ENCODE data around the gene ACR. TPM values are rescaled to one million over a fixed set of nuclear protein-coding genes. Genes with fewer than 3 reads are reported as not detected.
"Not testable (repeated sequence)": the region's sequence is repeated elsewhere in the genome, so short reads cannot be mapped to it uniquely, and the experiment has no call there.

The ACR gene
- total RNA-seq, 2 experiments from 2014 or later = not detected

DNA sequence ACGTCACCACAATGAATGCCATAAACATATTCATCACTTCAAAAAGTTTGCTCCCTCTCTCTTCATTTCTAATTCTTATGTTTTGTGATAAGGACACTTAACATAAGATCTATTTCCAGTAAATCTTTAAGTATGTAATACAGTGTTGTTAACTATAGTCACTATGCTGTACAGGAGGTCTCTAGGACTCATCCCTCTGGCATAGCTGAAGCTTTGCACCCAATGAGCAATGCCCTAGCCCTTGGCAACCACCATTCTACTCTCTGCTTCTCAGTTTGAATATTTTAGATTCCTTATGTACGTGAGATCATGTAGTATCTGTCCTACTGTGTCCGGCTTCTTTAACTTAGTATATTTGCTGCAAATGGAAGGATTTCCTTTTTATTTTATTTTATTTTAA lies 26.3 kb downstream of the ACR start:
- POLR2A ChIA-PET; DNase-seq; H3K4me1 Mint-ChIP-seq; ATAC-seq (ENCODE audit: low read depth); H3K4me3 Mint-ChIP-seq; H3K9me3 Mint-ChIP-seq; H3K36me3 Mint-ChIP-seq; H3K27me3 Mint-ChIP-seq; H3K27ac Mint-ChIP-seq: not testable (repeated sequence)

DNA sequence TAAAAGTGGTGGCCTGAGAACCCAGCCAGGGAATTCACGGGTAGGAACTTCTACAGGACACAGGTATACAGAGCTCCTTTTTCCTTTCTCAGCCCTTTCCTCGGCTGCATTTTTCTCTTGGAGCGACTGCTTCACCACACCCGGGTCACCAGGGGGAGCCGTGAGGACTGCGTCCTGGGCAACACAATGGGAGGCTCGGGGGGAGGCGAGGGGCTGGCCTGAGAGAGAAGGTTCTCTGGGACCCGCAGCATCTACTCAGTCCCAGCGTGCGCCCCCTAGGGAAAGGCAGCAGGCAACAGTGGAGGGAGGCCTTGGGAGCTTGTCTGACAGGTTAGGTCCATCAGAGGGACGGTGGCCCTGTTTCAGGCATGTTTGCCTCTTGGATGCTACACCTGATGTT lies 37.1 kb downstream of the ACR start:
- H3K27ac Mint-ChIP-seq; H3K36me3 Mint-ChIP-seq; H3K27me3 Mint-ChIP-seq; H3K9me3 Mint-ChIP-seq; ATAC-seq (ENCODE audit: low read depth); H3K4me3 Mint-ChIP-seq; H3K4me1 Mint-ChIP-seq; POLR2A ChIA-PET: not testable (repeated sequence)
- DNase-seq = peak; percentile 34

DNA sequence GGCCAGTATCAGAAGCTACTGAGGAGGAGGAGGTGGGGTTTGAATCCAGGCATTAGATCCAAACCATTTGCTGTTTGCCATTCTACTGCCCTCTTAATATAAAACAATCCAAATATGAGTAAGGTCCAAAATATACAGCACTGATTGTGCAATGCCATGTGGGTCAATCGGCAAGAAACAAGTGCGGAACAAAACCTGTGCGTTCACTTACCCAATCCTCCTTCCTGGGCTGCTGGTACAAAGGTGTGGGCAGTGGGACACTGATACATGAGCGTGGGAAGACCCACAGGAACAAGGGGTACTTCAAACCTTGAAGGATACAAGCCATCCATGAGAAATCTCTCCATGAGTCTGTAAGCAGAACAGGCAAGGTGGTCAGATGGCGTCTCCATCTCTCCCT lies 39.6 kb downstream of the ACR start:
- DNase-seq; POLR2A ChIA-PET; ATAC-seq (ENCODE audit: low read depth); H3K27ac Mint-ChIP-seq; H3K9me3 Mint-ChIP-seq; H3K36me3 Mint-ChIP-seq; H3K4me1 Mint-ChIP-seq; H3K27me3 Mint-ChIP-seq; H3K4me3 Mint-ChIP-seq: not testable (repeated sequence)

DNA sequence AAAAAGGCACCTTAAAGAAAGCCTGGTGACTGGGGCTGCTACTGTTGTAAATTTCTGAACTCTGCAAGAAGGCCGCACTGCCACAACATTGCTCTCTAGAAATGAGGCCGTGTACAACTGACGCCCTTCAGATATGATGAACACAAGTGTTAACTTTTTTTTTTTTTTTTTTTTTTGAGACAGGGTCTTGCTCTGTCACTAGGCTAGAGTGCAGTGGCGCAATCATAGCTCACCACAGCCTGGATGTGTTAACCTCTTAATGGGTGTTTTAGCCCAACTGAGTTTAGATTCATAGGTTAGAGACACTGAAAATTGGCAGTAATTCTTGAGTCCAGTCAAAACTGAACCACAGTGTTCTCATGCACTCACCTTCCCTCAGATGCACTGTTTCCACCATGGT lies 42.2 kb downstream of the ACR start:
- not testable (repeated sequence) for H3K4me3 Mint-ChIP-seq; H3K27me3 Mint-ChIP-seq; H3K36me3 Mint-ChIP-seq; H3K9me3 Mint-ChIP-seq; H3K27ac Mint-ChIP-seq; H3K4me1 Mint-ChIP-seq; ATAC-seq (ENCODE audit: low read depth); DNase-seq
- POLR2A ChIA-PET = interaction anchor here (0.7 kb wide), 1 partner anchor 1124 kb away, joined by 3 read pairs; no protein-coding TSS in a partner anchor

DNA sequence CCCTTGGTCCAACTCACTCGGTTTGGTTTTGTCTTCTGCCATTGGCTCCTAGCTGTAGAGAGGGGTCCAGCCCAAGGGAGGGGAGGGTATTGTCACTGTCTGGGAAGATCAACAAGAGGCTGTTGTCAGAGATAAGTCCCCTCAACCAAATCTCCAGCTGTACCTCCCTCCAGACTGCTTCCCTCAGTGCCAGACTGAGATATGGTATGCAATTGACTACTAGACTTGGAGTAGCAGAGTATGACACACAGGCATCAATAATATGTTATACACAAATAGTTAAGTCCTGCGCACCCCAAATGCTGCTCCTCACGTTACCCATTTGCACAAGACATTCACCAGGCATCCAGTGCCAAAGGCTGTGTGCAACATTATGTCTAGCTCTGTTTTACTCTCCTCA lies 44.2 kb downstream of the ACR start:
- ATAC-seq (ENCODE audit: low read depth); POLR2A ChIA-PET; H3K4me1 Mint-ChIP-seq; H3K27me3 Mint-ChIP-seq; H3K9me3 Mint-ChIP-seq; H3K27ac Mint-ChIP-seq; H3K36me3 Mint-ChIP-seq; DNase-seq: not testable (repeated sequence)
- peak overlapping the region; percentile 40 for H3K4me3 Mint-ChIP-seq

DNA sequence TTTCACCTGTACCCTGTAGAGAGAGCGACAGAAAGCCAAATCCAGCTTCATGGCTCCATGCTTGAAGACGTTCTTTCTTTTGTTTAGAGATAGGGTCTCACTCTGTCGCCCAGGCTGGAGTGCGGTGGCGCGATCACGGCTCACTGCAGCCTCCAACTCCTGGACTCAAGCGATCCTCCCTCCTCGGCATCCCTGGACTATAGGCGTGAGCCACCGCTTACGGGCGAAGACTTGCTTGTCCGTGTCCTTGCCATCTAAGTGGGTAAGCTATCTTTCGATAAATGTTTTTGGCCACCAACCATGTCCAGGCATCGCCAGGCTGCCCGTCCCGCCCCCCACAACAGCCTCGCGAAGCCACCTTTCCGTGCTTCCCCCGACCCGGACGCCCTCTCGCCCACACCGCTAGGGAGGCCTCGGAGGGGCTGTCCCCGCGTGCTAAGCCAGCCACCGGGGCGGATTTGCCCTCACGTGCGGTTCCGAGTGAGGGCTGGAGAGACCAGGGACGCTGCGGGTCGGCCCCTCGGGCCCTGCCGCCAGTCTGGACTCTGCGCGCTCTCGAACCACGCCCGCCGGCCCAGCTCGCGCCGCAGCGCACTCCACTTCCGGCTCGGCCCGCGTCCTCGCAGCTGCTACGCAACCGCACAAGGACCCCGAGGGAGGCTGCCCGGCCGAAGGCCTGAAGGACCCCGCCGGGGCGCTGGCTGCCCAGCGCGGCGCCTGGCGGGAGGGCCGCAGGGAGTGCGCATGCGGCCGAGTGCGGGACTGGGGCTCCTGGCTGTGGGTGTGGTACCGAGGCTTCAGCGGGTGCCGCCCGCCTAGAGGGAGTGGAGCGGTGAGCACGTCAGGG lies 45.3 kb downstream of the ACR start, which contains the start of gene RABL2B:
RABL2B (minus strand) TSS at position 604 of the 847 bp plus-strand sequence. CDS start 1,342 bp downstream, outside the sequence.
- H3K27ac Mint-ChIP-seq = peak within 1 kb of the TSS; percentile 71
- POLR2A ChIA-PET, H3K27me3 Mint-ChIP-seq, H3K36me3 Mint-ChIP-seq, H3K4me1 Mint-ChIP-seq, H3K9me3 Mint-ChIP-seq: not testable (repeated sequence)
- DNase-seq = peak; percentile 95
- peak within 1 kb of the TSS; percentile 91 for H3K4me3 Mint-ChIP-seq
- ATAC-seq (ENCODE audit: low read depth) = peak; percentile 96

DNA sequence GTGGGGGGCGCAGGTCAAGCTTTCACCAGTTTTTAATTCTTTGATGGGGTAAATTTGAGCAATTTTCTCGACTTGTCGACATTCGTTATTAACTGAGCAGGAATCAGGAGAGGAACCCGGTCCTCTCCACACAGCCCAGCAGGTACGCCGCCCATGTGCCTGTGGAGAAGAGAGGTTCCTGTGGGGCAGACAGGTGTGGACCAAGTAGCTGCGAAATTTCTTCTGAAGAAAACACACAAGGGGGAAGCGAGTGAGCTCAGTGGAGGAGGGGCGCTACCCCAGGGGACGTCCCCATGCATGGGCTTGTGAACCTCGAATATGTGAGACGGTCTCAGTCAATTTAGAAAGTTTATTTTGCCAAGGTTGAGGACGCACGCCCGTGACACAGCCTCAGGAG lies 45.9 kb downstream of the ACR start:
- DNase-seq (peak; percentile 50), ATAC-seq (ENCODE audit: low read depth) (peak; percentile 36)
- H3K27me3 Mint-ChIP-seq, H3K9me3 Mint-ChIP-seq, POLR2A ChIA-PET, H3K4me1 Mint-ChIP-seq, H3K36me3 Mint-ChIP-seq: not testable (repeated sequence)
- Mint-ChIP-seq H3K4me3 (peak overlapping the region; percentile 91), H3K27ac (peak overlapping the region; percentile 71)

DNA sequence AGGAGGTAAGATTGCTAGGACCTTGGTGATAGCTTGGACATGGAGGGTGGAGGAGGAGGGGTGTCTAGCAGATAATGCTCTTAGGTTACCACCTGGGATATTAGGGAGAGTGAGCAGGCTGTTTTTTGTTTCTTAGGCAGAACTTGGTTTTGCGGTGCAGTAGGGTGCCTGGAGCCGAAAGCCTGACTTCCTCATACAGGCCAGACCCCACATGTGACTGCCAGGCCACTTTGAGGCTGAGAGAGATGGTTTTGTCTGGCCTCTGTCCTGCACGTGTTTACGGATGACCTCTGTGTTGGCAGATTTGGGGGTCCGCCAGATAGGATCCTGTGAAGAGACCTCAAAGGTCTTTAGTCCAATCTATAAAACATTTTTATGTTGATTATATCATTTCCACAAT lies 47.3 kb downstream of the ACR start:
- H3K27me3 Mint-ChIP-seq; POLR2A ChIA-PET; H3K9me3 Mint-ChIP-seq; H3K4me1 Mint-ChIP-seq; H3K36me3 Mint-ChIP-seq; H3K4me3 Mint-ChIP-seq; H3K27ac Mint-ChIP-seq; ATAC-seq (ENCODE audit: low read depth); DNase-seq: not testable (repeated sequence)

DNA sequence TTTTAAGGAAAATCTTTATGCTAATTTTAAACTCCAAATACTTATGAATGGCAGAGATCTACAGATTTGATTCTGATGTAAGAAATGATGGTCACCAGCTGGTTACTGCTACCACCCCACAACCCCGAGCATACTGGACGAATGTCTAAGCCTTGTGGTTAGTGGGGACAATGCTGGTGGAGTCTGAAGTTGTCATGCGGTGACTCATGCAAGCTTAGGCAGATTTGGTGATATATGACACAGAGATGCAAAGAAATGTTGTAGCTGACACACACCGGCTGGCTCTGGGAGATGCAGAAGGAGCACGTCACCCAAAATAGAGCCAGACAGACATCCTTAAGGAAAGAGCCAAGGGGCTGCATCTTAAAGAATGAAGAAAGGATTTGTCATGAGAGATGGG lies 48.9 kb downstream of the ACR start:
- H3K4me1 Mint-ChIP-seq; H3K27ac Mint-ChIP-seq; H3K9me3 Mint-ChIP-seq; ATAC-seq (ENCODE audit: low read depth); DNase-seq; H3K4me3 Mint-ChIP-seq; H3K27me3 Mint-ChIP-seq; POLR2A ChIA-PET; H3K36me3 Mint-ChIP-seq: not testable (repeated sequence)

Other genes with a start within 250 kb of the ACR start
- gene LMF2, start 230.5 kb upstream of the ACR start, total RNA-seq = 100 to 1,000 TPM; 128 to 141 TPM
- 100 to 1,000 TPM; 126 TPM for gene NCAPH2, start 230.0 kb upstream of the ACR start, total RNA-seq
- gene SCO2, start 212.6 kb upstream of the ACR start, total RNA-seq = 10 to 100 TPM in 1 of 2 experiments, 1 to 10 TPM in 1; 8.1 to 12.8 TPM
- gene TYMP, start 208.2 kb upstream of the ACR start, total RNA-seq = 10 to 100 TPM; 86.3 to 94.5 TPM
- 10 to 100 TPM; 18.8 to 21.9 TPM for gene KLHDC7B, start 192.3 kb upstream of the ACR start, total RNA-seq
- 1 to 10 TPM in 1 of 2 experiments, under 1 TPM in 1; 0.79 to 1.1 TPM for gene SYCE3, start 175.3 kb upstream of the ACR start, total RNA-seq
- gene CPT1B, start 159.8 kb upstream of the ACR start, total RNA-seq = 10 to 100 TPM; 85.2 to 95.4 TPM
- 100 to 1,000 TPM; 132 to 137 TPM for gene CHKB, start 155.4 kb upstream of the ACR start, total RNA-seq
- gene MAPK8IP2, start 137.4 kb upstream of the ACR start, total RNA-seq = under 1 TPM; 0.28 to 0.39 TPM
- 10 to 100 TPM; 65.2 to 65.4 TPM for gene ARSA, start 110.1 kb upstream of the ACR start, total RNA-seq
- gene SHANK3, start 65.4 kb upstream of the ACR start, total RNA-seq = under 1 TPM in 1 of 2 experiments, not detected in 1; 0.06 TPM
- gene RABL2B, start 45.4 kb downstream of the ACR start, total RNA-seq = 10 to 100 TPM; 38.4 to 41.0 TPM